ENCODE results near the gene CTSE. TPM values are rescaled to one million over a fixed set of nuclear protein-coding genes. Genes with fewer than 3 reads are reported as not detected.
"Not testable (repeated sequence)": the region's sequence is repeated elsewhere in the genome, so short reads cannot be mapped to it uniquely, and the experiment has no call there.

CTSE gene
- total RNA-seq, 4 donors from 2014 or later: not detected

- ATAC-seq (ENCODE audit: low FRiP score) (no peak), DNase-seq (ENCODE audit: low spot score) (no peak)
- TF ChIP-seq CTCF (IDR thresholded peaks at IDR 0.05): no peak
Observed at GRCh38 chr1:206062464-206062863, 38.8 kb upstream of the CTSE start.

GRCh38 chr1:206060844-206061243 is 37.1 kb upstream of the CTSE start:
- no peak for TF ChIP-seq CTCF (IDR thresholded peaks at IDR 0.05)
- no peak for ATAC-seq (ENCODE audit: low FRiP score)

GRCh38 chr1:206059355-206059915 is 35.7 kb upstream of the CTSE start:
- ATAC-seq (ENCODE audit: low FRiP score): no peak
- no peak for TF ChIP-seq CTCF (IDR thresholded peaks at IDR 0.05)

More at GRCh38 chr1:206060844-206061243, 37.1 kb upstream of the CTSE start:
- no peak for DNase-seq (ENCODE audit: low spot score)

GRCh38 chr1:206058927-206059292 is 35.2 kb upstream of the CTSE start:
- TF ChIP-seq CTCF (IDR thresholded peaks at IDR 0.05): no peak
- ATAC-seq (ENCODE audit: low FRiP score) (no peak), DNase-seq (ENCODE audit: low spot score) (no peak)

More at GRCh38 chr1:206059355-206059915, 35.7 kb upstream of the CTSE start:
- no peak for DNase-seq (ENCODE audit: low spot score)

- DNase-seq (ENCODE audit: low spot score); ATAC-seq (ENCODE audit: low FRiP score): not testable (repeated sequence)
Observed at GRCh38 chr1:206058289-206058926, 34.7 kb upstream of the CTSE start.

- DNase-seq (ENCODE audit: low spot score); ATAC-seq (ENCODE audit: low FRiP score): not testable (repeated sequence)
Observed at GRCh38 chr1:206055639-206056323, 32.1 kb upstream of the CTSE start.

GRCh38 chr1:206055069-206055625 is 31.5 kb upstream of the CTSE start:
- DNase-seq (ENCODE audit: low spot score); ATAC-seq (ENCODE audit: low FRiP score): not testable (repeated sequence)

GRCh38 chr1:206053616-206054015 is 29.9 kb upstream of the CTSE start:
- DNase-seq (ENCODE audit: low spot score); ATAC-seq (ENCODE audit: low FRiP score): not testable (repeated sequence)

- ATAC-seq (ENCODE audit: low FRiP score): not testable (repeated sequence)
Observed at GRCh38 chr1:206052919-206053610, 29.4 kb upstream of the CTSE start, which contains the start of gene RHEX. Gene RHEX, plus strand, starts transcription at chr1:206053173. Its CDS starts 44,656 bp downstream, at chr1:206097829.

GRCh38 chr1:206052231-206052865 is 28.7 kb upstream of the CTSE start:
- not testable (repeated sequence) for DNase-seq (ENCODE audit: low spot score); ATAC-seq (ENCODE audit: low FRiP score)

More at GRCh38 chr1:206052919-206053610, 29.4 kb upstream of the CTSE start, which contains the start of gene RHEX:
- not testable (repeated sequence) for DNase-seq (ENCODE audit: low spot score)
